NCI-H526 treated with DMSO at 0.1 percent for 48 hours (cell line): ENCODE data around the gene GPSM3.
"Not testable (repeated sequence)": the region's sequence is repeated elsewhere in the genome, so short reads cannot be mapped to it uniquely, and the experiment has no call there.

Experiments
- DNase-seq: peaks from one replicate; lab custom pipeline; 2025; lab: John Stamatoyannopoulos, UW

The GPSM3 gene

GRCh38 chr6:32192608-32193039 lies at the start of gene GPSM3:
TSS of gene GPSM3 (minus strand) at chr6:32192643. CDS start at chr6:32192513, 130 bp downstream.
- DNase-seq, result no peak

- DNase-seq, result no peak
Observed at GRCh38 chr6:32240686-32241085, 48.2 kb upstream of the GPSM3 start.

- no peak for DNase-seq
Observed at GRCh38 chr6:32239462-32239861, 47.0 kb upstream of the GPSM3 start.

GRCh38 chr6:32234934-32235333 lies 42.5 kb upstream of the GPSM3 start:
- DNase-seq, result no peak

GRCh38 chr6:32226434-32226833 lies 34.0 kb upstream of the GPSM3 start:
- no peak for DNase-seq

- DNase-seq, result no peak
Observed at GRCh38 chr6:32224696-32225095, 32.3 kb upstream of the GPSM3 start.

GRCh38 chr6:32223258-32224235 lies 31.1 kb upstream of the GPSM3 start, which contains the start of gene NOTCH4:
TSS of gene NOTCH4 (minus strand) at chr6:32224067. CDS start at chr6:32223928, 139 bp downstream.
- DNase-seq, result no peak

GRCh38 chr6:32222333-32223230 lies 30.1 kb upstream of the GPSM3 start:
- no peak for DNase-seq

GRCh38 chr6:32220021-32220420 lies 27.6 kb upstream of the GPSM3 start:
- no peak for DNase-seq

- DNase-seq, result no peak
Observed at GRCh38 chr6:32218167-32218566, 25.7 kb upstream of the GPSM3 start.

GRCh38 chr6:32216998-32217397 lies 24.6 kb upstream of the GPSM3 start:
- no peak for DNase-seq

GRCh38 chr6:32216285-32216684 lies 23.8 kb upstream of the GPSM3 start:
- no peak for DNase-seq

GRCh38 chr6:32215617-32216016 lies 23.2 kb upstream of the GPSM3 start:
- DNase-seq, result no peak

- no peak for DNase-seq
Observed at GRCh38 chr6:32214126-32214525, 21.7 kb upstream of the GPSM3 start.

GRCh38 chr6:32213649-32214048 lies 21.2 kb upstream of the GPSM3 start:
- no peak for DNase-seq

GRCh38 chr6:32212076-32212760 lies 19.8 kb upstream of the GPSM3 start:
- DNase-seq, result no peak

GRCh38 chr6:32211432-32211831 lies 19.0 kb upstream of the GPSM3 start:
- DNase-seq, result not testable (repeated sequence)

- no peak for DNase-seq
Observed at GRCh38 chr6:32210191-32210601, 17.8 kb upstream of the GPSM3 start.

- DNase-seq, result no peak
Observed at GRCh38 chr6:32208996-32209395, 16.6 kb upstream of the GPSM3 start.

GRCh38 chr6:32204268-32204715 lies 11.8 kb upstream of the GPSM3 start:
- DNase-seq, result no peak

GRCh38 chr6:32203426-32204267 lies 11.2 kb upstream of the GPSM3 start:
- DNase-seq, result no peak
